Keratinocyte (primary cell): ENCODE data around the gene RDX. TPM values are rescaled to one million over a fixed set of nuclear protein-coding genes. Genes with fewer than 3 reads are reported as not detected.

Experiments used
- DNase-seq: peaks from one replicate; pipeline ENCODE4 v3.0.0-alpha.2; 2011; ENCODE audit warnings: low read depth, missing footprints, low spot score
- FAIRE-seq: peaks from 2 replicates; lab custom pipeline; 2011; peaks lifted over from hg19 to GRCh38; lab: Jason Lieb, UNC
- H2AFZ ChIP-seq: 2 replicates; pipeline ENCODE4 v1.6.0; 2012; ENCODE audit warnings: low read length, control low read depth, inconsistent platforms; ENCODE audit not compliant: control insufficient read depth
- H3K27ac ChIP-seq: 2 replicates; pipeline ENCODE4 v1.5.1; 2011; ENCODE audit warnings: low read length; ENCODE audit not compliant: control insufficient read depth, insufficient read depth
- H3K27me3 ChIP-seq: 3 replicates; pipeline ENCODE4 v1.6.0; 2011; ENCODE audit warnings: low read length; ENCODE audit not compliant: control insufficient read depth, insufficient read depth; ENCODE audit errors: extremely low read depth
- H3K36me3 ChIP-seq, 2 experiments: 2 replicates in 1 of 2; 3 replicates in 1 of 2; pipeline ENCODE4 v1.5.1; 2011; ENCODE audit warnings: low read length in 2 of 2, mild to moderate bottlenecking in 1 of 2; ENCODE audit not compliant: control insufficient read depth in 2 of 2, insufficient read depth in 2 of 2; ENCODE audit errors: extremely low read depth in 1 of 2
- H3K4me1 ChIP-seq: 3 replicates; pipeline ENCODE4 v1.5.1; 2011; ENCODE audit warnings: low read length; ENCODE audit not compliant: control insufficient read depth, insufficient read depth; ENCODE audit errors: extremely low read depth
- H3K4me2 ChIP-seq: 3 replicates; pipeline ENCODE4 v1.6.0; 2011; ENCODE audit warnings: low read depth, low read length; ENCODE audit not compliant: control insufficient read depth, insufficient read depth; ENCODE audit errors: extremely low read depth
- H3K4me3 ChIP-seq, 3 experiments: fragments of 200-600 bp in 1 of 3; sonication (generic) in 1 of 3; 2 replicates in 2 of 3; 3 replicates in 1 of 3; pipeline ENCODE4 v1.5.1; 2011 to 2016; ENCODE audit warnings: low read length in 3 of 3, mild to moderate bottlenecking in 3 of 3, control low read depth in 2 of 3, inconsistent platforms in 1 of 3, low read depth in 1 of 3, mixed read lengths in 1 of 3, mixed run types in 1 of 3, moderate library complexity in 1 of 3; ENCODE audit not compliant: control insufficient read depth in 2 of 3, insufficient read depth in 2 of 3; ENCODE audit errors: extremely low read depth in 1 of 3
- H3K79me2 ChIP-seq: 2 replicates; pipeline ENCODE4 v1.6.0; 2012; ENCODE audit warnings: low read length; ENCODE audit not compliant: control insufficient read depth, insufficient read depth
- H3K9ac ChIP-seq: 3 replicates; pipeline ENCODE4 v1.6.0; 2011; ENCODE audit warnings: low read length; ENCODE audit not compliant: control insufficient read depth, insufficient read depth; ENCODE audit errors: extremely low read depth
- H3K9me1 ChIP-seq: 3 replicates; pipeline ENCODE4 v1.6.0; 2011; ENCODE audit warnings: low read length; ENCODE audit not compliant: control insufficient read depth, insufficient read depth; ENCODE audit errors: extremely low read depth
- H3K9me3 ChIP-seq: 2 replicates; pipeline ENCODE4 v1.5.1; 2012; ENCODE audit warnings: low read depth, low read length; ENCODE audit not compliant: control insufficient read depth
- H4K20me1 ChIP-seq: 3 replicates; pipeline ENCODE4 v1.6.0; 2011; ENCODE audit warnings: low read length; ENCODE audit not compliant: control insufficient read depth, insufficient read depth; ENCODE audit errors: extremely low read depth
- EZH2 ChIP-seq: IDR thresholded peaks from one replicate; pipeline ENCODE4 v1.6.1; 2012; ENCODE audit warnings: inconsistent platforms, mild to moderate bottlenecking, low read length, moderate library complexity
- dilution Hi-C: fragments of 300-500 bp; cut with MboI; formaldehyde crosslinking; loops from one replicate; pipeline ENCODE4 v1.7.0; 2020; ENCODE audit warnings: low sequenced_read_pairs; ENCODE audit not compliant: extremely low pct_ligation_motif_present
- polyA minus RNA-seq, 3 experiments: library from RNA; depleted of rRNA, polyadenylated mRNA; stranded (reverse); fragments of >200 nt; gene quantifications; 1 replicate in 1 of 3; 2 replicates in 1 of 3; 3 replicates in 1 of 3; pipeline ENCODE4 v1.2.3, GENCODE V29; 2011
- polyA plus RNA-seq, 5 experiments: library from polyadenylated mRNA; depleted of rRNA in 3 of 5; stranded (reverse) in 3 of 5; stranded (forward) in 1 of 5; unstranded in 1 of 5; fragments of >200 nt; gene quantifications; 1 replicate in 1 of 5; 2 replicates in 3 of 5; 3 replicates in 1 of 5; pipeline versions ENCODE4 v1.2.1 to v1.2.3, GENCODE V29; 2011 to 2012; ENCODE audit warnings: missing spikeins in 2 of 5, low read depth in 1 of 5, low replicate concordance in 1 of 5
- TF ChIP-seq, protein P1 (sequence below), 3 experiments: IDR thresholded peaks in 1 of 3; conservative IDR thresholded peaks in 1 of 3; optimal IDR thresholded peaks in 1 of 3; 2 replicates in 2 of 3; 3 replicates in 1 of 3; pipeline versions ENCODE3 to v1.5.1; 2011; ENCODE audit warnings: low read length in 3 of 3, mild to moderate bottlenecking in 3 of 3, moderate library complexity in 2 of 3, control low read depth in 1 of 3, inconsistent platforms in 1 of 3; ENCODE audit not compliant: insufficient read depth in 2 of 3; ENCODE audit errors: extremely low read depth in 1 of 3

Gene RDX
- 45.8 to 85.4 TPM (median 80.5 TPM) in 3 replicates for polyA plus RNA-seq
- polyA plus RNA-seq (2011; ENCODE audit: low read depth), result 104 TPM
- 56.3 and 107 TPM in 2 replicates for polyA plus RNA-seq (2011; cell fraction: cytosol; rRNA removed)
- 62.0 and 83.8 TPM in 2 replicates for polyA plus RNA-seq (2011; cell fraction: nucleus; rRNA removed)
- 38.8 and 70.5 TPM in 2 replicates for polyA plus RNA-seq (2012; ENCODE audit: low replicate concordance)
- 18.0 to 120 TPM (median 31.7 TPM) in 3 replicates for polyA minus RNA-seq
- 41.2 TPM for polyA minus RNA-seq (2011; cell fraction: cytosol; rRNA and poly(A)+ RNA removed)
- 25.6 and 47.5 TPM in 2 replicates for polyA minus RNA-seq (2011; cell fraction: nucleus; rRNA and poly(A)+ RNA removed)

DNA sequence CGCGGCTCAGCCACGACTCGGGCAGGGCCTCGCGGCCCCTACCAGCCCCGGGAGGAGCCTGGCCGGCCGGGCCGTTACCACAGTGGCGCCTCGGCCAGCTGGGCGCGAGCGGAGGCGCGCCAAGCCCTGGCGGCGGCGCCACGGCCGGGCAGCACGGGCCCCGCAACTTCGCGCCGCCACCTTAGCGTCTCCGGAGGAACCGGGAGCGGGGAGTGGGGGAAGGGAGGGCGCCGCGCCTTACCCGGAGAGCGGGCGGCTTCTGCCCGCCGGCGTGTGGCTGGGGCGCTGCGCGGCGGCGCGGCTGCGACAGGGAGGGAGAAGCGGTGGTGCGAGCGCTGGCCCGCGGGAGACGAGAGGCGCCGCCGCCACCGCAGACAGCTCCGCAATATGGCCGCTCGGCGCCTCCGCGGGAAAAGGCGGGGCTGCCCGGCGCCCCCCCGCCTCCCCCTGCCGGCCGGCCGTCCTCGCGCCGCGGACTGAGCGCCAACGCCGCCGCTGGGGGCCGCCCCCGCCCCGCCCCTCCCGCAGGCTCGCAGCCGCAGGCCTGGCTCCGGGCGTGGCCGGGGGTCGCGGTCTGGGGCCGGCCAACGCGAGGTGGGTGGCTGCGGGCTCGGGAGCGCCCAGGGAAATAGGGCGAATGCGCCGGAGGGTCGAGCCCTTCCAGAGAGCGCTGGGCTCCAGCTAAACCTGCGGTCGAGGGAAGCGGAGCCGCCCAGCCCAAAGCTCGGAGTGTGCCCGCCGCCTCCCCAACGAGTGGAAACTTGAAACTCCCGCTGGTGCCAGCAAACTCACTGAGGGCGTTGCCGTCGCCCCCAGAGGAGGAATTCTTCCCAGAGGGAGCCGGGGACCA lies at the start of gene RDX:
Gene RDX, minus strand, starts transcription at position 389 of the 850 bp plus-strand sequence. CDS start 16,922 bp downstream, outside the sequence.
- dilution Hi-C loops, result no loop called here
- H3K79me2 ChIP-seq, result peaks cover 48% of the 10 kb centered on the region
- no peaks in the 10 kb centered on the region for H3K9me1 ChIP-seq
- peak within 1 kb of the TSS; percentile 58 for H2AFZ ChIP-seq
- peak within 1 kb of the TSS; percentile 77 for H3K27ac ChIP-seq
- peak within 1 kb of the TSS; percentile 89 to 95 (median 89) for H3K4me3 ChIP-seq
- FAIRE-seq (no peak), DNase-seq (no peak)
- peaks cover 14% of the 10 kb centered on the region for H4K20me1 ChIP-seq
- no peaks in the 10 kb centered on the region for H3K9me3 ChIP-seq
- peaks cover 0 to 2% of the 10 kb centered on the region in 2 experiments for H3K36me3 ChIP-seq
- TF ChIP-seq, protein P1, sequence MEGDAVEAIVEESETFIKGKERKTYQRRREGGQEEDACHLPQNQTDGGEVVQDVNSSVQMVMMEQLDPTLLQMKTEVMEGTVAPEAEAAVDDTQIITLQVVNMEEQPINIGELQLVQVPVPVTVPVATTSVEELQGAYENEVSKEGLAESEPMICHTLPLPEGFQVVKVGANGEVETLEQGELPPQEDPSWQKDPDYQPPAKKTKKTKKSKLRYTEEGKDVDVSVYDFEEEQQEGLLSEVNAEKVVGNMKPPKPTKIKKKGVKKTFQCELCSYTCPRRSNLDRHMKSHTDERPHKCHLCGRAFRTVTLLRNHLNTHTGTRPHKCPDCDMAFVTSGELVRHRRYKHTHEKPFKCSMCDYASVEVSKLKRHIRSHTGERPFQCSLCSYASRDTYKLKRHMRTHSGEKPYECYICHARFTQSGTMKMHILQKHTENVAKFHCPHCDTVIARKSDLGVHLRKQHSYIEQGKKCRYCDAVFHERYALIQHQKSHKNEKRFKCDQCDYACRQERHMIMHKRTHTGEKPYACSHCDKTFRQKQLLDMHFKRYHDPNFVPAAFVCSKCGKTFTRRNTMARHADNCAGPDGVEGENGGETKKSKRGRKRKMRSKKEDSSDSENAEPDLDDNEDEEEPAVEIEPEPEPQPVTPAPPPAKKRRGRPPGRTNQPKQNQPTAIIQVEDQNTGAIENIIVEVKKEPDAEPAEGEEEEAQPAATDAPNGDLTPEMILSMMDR (optimal IDR thresholded peaks at IDR 0.05 in 1 of 3, IDR thresholded peaks at IDR 0.05 in 1 of 3, conservative IDR thresholded peaks at IDR 0.05 in 1 of 3; ENCODE audit: extremely low read depth in 1 of 3, insufficient read depth in 2 of 3, low read length in 3 of 3), result peak in 1 of 3 experiments; percentile 14
- no peak for TF ChIP-seq EZH2
- peak within 1 kb of the TSS; percentile 96 for H3K9ac ChIP-seq
- no peaks in the 10 kb centered on the region for H3K27me3 ChIP-seq
- H3K4me1 ChIP-seq, result peaks cover 32% of the 10 kb centered on the region
- H3K4me2 ChIP-seq, result peak within 1 kb of the TSS; percentile 89

- DNase-seq (no peak), FAIRE-seq (no peak)
- TF ChIP-seq EZH2, result no peak
- TF ChIP-seq, protein P1 (optimal IDR thresholded peaks at IDR 0.05 in 1 of 3, IDR thresholded peaks at IDR 0.05 in 1 of 3, conservative IDR thresholded peaks at IDR 0.05 in 1 of 3; ENCODE audit: extremely low read depth in 1 of 3, insufficient read depth in 2 of 3, low read length in 3 of 3), result no peak
- Histone ChIP-seq H2AFZ (no peak overlapping the region), H3K79me2 (no peaks in the 10 kb centered on the region), H3K4me3 (no peak overlapping the region), H3K9me3 (no peaks in the 10 kb centered on the region), H3K9me1 (no peaks in the 10 kb centered on the region), H3K27me3 (no peaks in the 10 kb centered on the region), H3K27ac (no peak overlapping the region), H3K36me3 (no peaks in the 10 kb centered on the region), H4K20me1 (no peaks in the 10 kb centered on the region), H3K9ac (no peak overlapping the region), H3K4me2 (no peak overlapping the region), H3K4me1 (no peaks in the 10 kb centered on the region)
- dilution Hi-C loops, result no loop called here
Observed at GRCh38 chr11:110345743-110346142, 49.3 kb upstream of the RDX start.
